Stimulated activated CD8-positive, alpha-beta memory T cell treated with anti-CD3 and anti-CD28 coated beads, Interleukin-7, amount 100 ng/mL, for 24 hours (primary cell): ENCODE measurements around the gene VASP.
A peak's percentile ranks its signal among the peaks of the same experiment; 100 is the strongest.

Experiments used
- DNase-seq: peaks from one replicate; pipeline ENCODE4 v3.0.0-alpha.2; 2020; ENCODE audit warnings: low read depth

VASP gene

GRCh38 chr19:45473682-45474605, 33.3 kb upstream of the VASP start:
- no peak for DNase-seq

GRCh38 chr19:45474606-45475521, 32.4 kb upstream of the VASP start:
- no peak for DNase-seq

- DNase-seq, result no peak
Measured at GRCh38 chr19:45475537-45476291, 31.6 kb upstream of the VASP start.

GRCh38 chr19:45476304-45476703, 31.0 kb upstream of the VASP start:
- DNase-seq, result no peak

- DNase-seq, result no peak
Measured at GRCh38 chr19:45477186-45477585, 30.1 kb upstream of the VASP start.

GRCh38 chr19:45477713-45478453, 29.4 kb upstream of the VASP start:
- DNase-seq, result no peak

- peak; percentile 84 for DNase-seq
Measured at GRCh38 chr19:45478454-45479238, 28.6 kb upstream of the VASP start.

GRCh38 chr19:45483033-45483432, 24.2 kb upstream of the VASP start:
- DNase-seq, result no peak

- no peak for DNase-seq
Measured at GRCh38 chr19:45484273-45484945, 22.9 kb upstream of the VASP start.

GRCh38 chr19:45485305-45486077, 21.8 kb upstream of the VASP start:
- peak; percentile 96 for DNase-seq

GRCh38 chr19:45488708-45489107, 18.6 kb upstream of the VASP start:
- no peak for DNase-seq

GRCh38 chr19:45489216-45489855, 17.9 kb upstream of the VASP start:
- DNase-seq, result no peak

GRCh38 chr19:45492137-45492626, 15.1 kb upstream of the VASP start:
- DNase-seq, result no peak

GRCh38 chr19:45492627-45493470, 14.4 kb upstream of the VASP start:
- no peak for DNase-seq

GRCh38 chr19:45494261-45494916, 12.9 kb upstream of the VASP start:
- no peak for DNase-seq

- no peak for DNase-seq
Measured at GRCh38 chr19:45495178-45495577, 12.1 kb upstream of the VASP start.

GRCh38 chr19:45496349-45496953, 10.8 kb upstream of the VASP start:
- DNase-seq, result no peak
